Vagina (tissue), 2 donors: ENCODE results near the gene OGT. TPM values are rescaled to one million over a fixed set of nuclear protein-coding genes. Genes with fewer than 3 reads are reported as not detected.
"Not testable (repeated sequence)": the region's sequence is repeated elsewhere in the genome, so short reads cannot be mapped to it uniquely, and the experiment has no call there.

Experiments
- DNase-seq, 2 donors: peaks; one replicate each; pipeline ENCODE4 v3.0.0-alpha.2; 2017; ENCODE audit errors: extremely low spot score in 2 of 2
- H3K27ac ChIP-seq: fragments of 200-600 bp; sonication (generic); one replicate; pipeline ENCODE4 v1.5.1; 2019
- H3K27me3 ChIP-seq: fragments of 200-600 bp; sonication (generic); one replicate; pipeline ENCODE4 v1.5.1; 2019
- H3K36me3 ChIP-seq, 2 donors: fragments of 200-600 bp; sonication (generic); one replicate each; pipeline ENCODE4 v1.5.1; 2017 to 2019
- H3K4me1 ChIP-seq: fragments of 200-600 bp; sonication (generic); one replicate; pipeline ENCODE4 v1.5.1; 2019
- H3K4me3 ChIP-seq, 2 donors: fragments of 200-600 bp; sonication (generic); 1 replicate in 1 of 2; 2 replicates in 1 of 2; pipeline ENCODE4 v1.5.1; 2016 to 2019
- H3K9me3 ChIP-seq: fragments of 200-600 bp; sonication (generic); one replicate; pipeline ENCODE4 v1.5.1; 2019
- CTCF ChIP-seq, 3 experiments: fragments of 450-650 bp in 2 of 3; fragments of 200-600 bp in 1 of 3; sonication (generic) in 1 of 3; IDR thresholded peaks; one replicate each; pipeline ENCODE4 v1.5.1; 2017 to 2019; ENCODE audit warnings: antibody characterized with exemption in 3 of 3, mild to moderate bottlenecking in 2 of 3, moderate library complexity in 2 of 3
- POLR2A ChIP-seq, 2 donors: fragments of 450-650 bp; IDR thresholded peaks; one replicate each; pipeline ENCODE4 v1.6.1; 2017; ENCODE audit warnings: antibody characterized with exemption in 2 of 2, mild to moderate bottlenecking in 2 of 2, moderate library complexity in 2 of 2
- POLR2AphosphoS5 ChIP-seq, 2 donors: sonication (generic); formaldehyde crosslinking; IDR thresholded peaks; one replicate each; pipeline ENCODE4 v1.9.0; 2017; ENCODE audit warnings: antibody characterized with exemption in 2 of 2, mild to moderate bottlenecking in 2 of 2, low read depth in 1 of 2; ENCODE audit not compliant: insufficient read depth in 1 of 2
- intact Hi-C: fragments of 100-400 bp; cut with DNase I; formaldehyde crosslinking; loops from one replicate; pipeline ENCODE4 v1.15.1; 2023
- total RNA-seq: library from RNA; depleted of rRNA; stranded (reverse); fragments of >200 nt; gene quantifications from one replicate; pipeline ENCODE4 v1.2.3, GENCODE V29; 2016

Gene OGT
- total RNA-seq, 1 donor from 2014 or later = 173 TPM

- Histone ChIP-seq H3K36me3 (no peaks in the 10 kb centered on the region), H3K9me3 (no peaks in the 10 kb centered on the region), H3K27ac (no peak overlapping the region), H3K27me3 (no peaks in the 10 kb centered on the region), H3K4me3 (no peak overlapping the region), H3K4me1 (no peaks in the 10 kb centered on the region)
- TF ChIP-seq CTCF (IDR thresholded peaks at IDR 0.05) (no peak), POLR2AphosphoS5 (IDR thresholded peaks at IDR 0.05; ENCODE audit: insufficient read depth in 1 of 2, low read depth in 1 of 2) (no peak), POLR2A (IDR thresholded peaks at IDR 0.05) (no peak)
- DNase-seq = no peak
- intact Hi-C loops = no loop called here
These were observed 22.7 kb upstream of the OGT start for GRCh38 chrX:71510161-71510560.

GRCh38 chrX:71513731-71514130 lies 19.2 kb upstream of the OGT start:
- H3K4me3 ChIP-seq, H3K27me3 ChIP-seq, H3K27ac ChIP-seq, H3K9me3 ChIP-seq, intact Hi-C loops, H3K4me1 ChIP-seq, DNase-seq, H3K36me3 ChIP-seq: not testable (repeated sequence)

GRCh38 chrX:71514367-71515037 lies 18.4 kb upstream of the OGT start:
- Histone ChIP-seq H3K4me3 (no peak overlapping the region), H3K27me3 (no peaks in the 10 kb centered on the region), H3K36me3 (no peaks in the 10 kb centered on the region), H3K9me3 (no peaks in the 10 kb centered on the region), H3K4me1 (no peaks in the 10 kb centered on the region), H3K27ac (no peak overlapping the region)
- TF ChIP-seq CTCF (IDR thresholded peaks at IDR 0.05) (no peak), POLR2AphosphoS5 (IDR thresholded peaks at IDR 0.05; ENCODE audit: insufficient read depth in 1 of 2, low read depth in 1 of 2) (no peak), POLR2A (IDR thresholded peaks at IDR 0.05) (no peak)
- no peak for DNase-seq
- intact Hi-C loops = no loop called here

GRCh38 chrX:71515038-71515396 lies 17.9 kb upstream of the OGT start:
- DNase-seq = no peak
- H3K4me3 ChIP-seq = no peak overlapping the region

GRCh38 chrX:71525316-71525715 lies 7.6 kb upstream of the OGT start:
- Histone ChIP-seq H3K36me3 (no peaks in the 10 kb centered on the region), H3K27ac (no peak overlapping the region), H3K9me3 (no peaks in the 10 kb centered on the region), H3K4me3 (no peak overlapping the region), H3K4me1 (no peaks in the 10 kb centered on the region), H3K27me3 (no peaks in the 10 kb centered on the region)
- no peak for DNase-seq
- TF ChIP-seq CTCF (IDR thresholded peaks at IDR 0.05) (no peak), POLR2A (IDR thresholded peaks at IDR 0.05) (no peak), POLR2AphosphoS5 (IDR thresholded peaks at IDR 0.05; ENCODE audit: insufficient read depth in 1 of 2, low read depth in 1 of 2) (no peak)
- intact Hi-C loops = no loop called here

More at GRCh38 chrX:71515038-71515396, 17.9 kb upstream of the OGT start:
- Histone ChIP-seq H3K27me3 (no peaks in the 10 kb centered on the region), H3K9me3 (no peaks in the 10 kb centered on the region), H3K27ac (no peak overlapping the region), H3K36me3 (no peaks in the 10 kb centered on the region), H3K4me1 (no peaks in the 10 kb centered on the region)
- no peak for TF ChIP-seq POLR2A (IDR thresholded peaks at IDR 0.05)
- no peak for TF ChIP-seq POLR2AphosphoS5 (IDR thresholded peaks at IDR 0.05; ENCODE audit: insufficient read depth in 1 of 2, low read depth in 1 of 2)
- no peak for TF ChIP-seq CTCF (IDR thresholded peaks at IDR 0.05)
- intact Hi-C loops = no loop called here
